CD14-positive monocyte (primary cell): ENCODE data around the gene RABEP2. TPM values are rescaled to one million over a fixed set of nuclear protein-coding genes. Genes with fewer than 3 reads are reported as not detected.
"Not testable (repeated sequence)": the region's sequence is repeated elsewhere in the genome, so short reads cannot be mapped to it uniquely, and the experiment has no call there.

Experiments used
- DNase-seq, 3 donors: peaks; one replicate each; pipeline ENCODE4 v3.0.0-alpha.2; 2011 to 2022
- H2AFZ ChIP-seq: 2 replicates; pipeline ENCODE4 v1.6.0; 2012; ENCODE audit warnings: mild to moderate bottlenecking, low read depth, low read length, inconsistent platforms; ENCODE audit not compliant: insufficient read depth, poor library complexity, severe bottlenecking
- H3K27ac ChIP-seq, 2 donors: 1 replicate in 1 of 2; 2 replicates in 1 of 2; pipeline ENCODE4 v1.5.1; 2012 to 2013; ENCODE audit warnings: low read length in 2 of 2, control low read depth in 1 of 2, inconsistent platforms in 1 of 2, low read depth in 1 of 2, mild to moderate bottlenecking in 1 of 2
- H3K27me3 ChIP-seq, 2 donors: one replicate each; pipeline versions ENCODE4 v1.6.0 to v1.6.1; 2011 to 2013; ENCODE audit warnings: low read length in 2 of 2; ENCODE audit not compliant: control insufficient read depth in 2 of 2, insufficient read depth in 2 of 2
- H3K36me3 ChIP-seq, 2 donors: replicated peaks in 1 of 2; 1 replicate in 1 of 2; 2 replicates in 1 of 2; pipeline versions ENCODE4 v1.5.1 to v1.6.1; 2012 to 2013; ENCODE audit warnings: low read length in 2 of 2, control low read depth in 1 of 2, inconsistent platforms in 1 of 2, mild to moderate bottlenecking in 1 of 2; ENCODE audit not compliant: insufficient read depth in 2 of 2, control insufficient read depth in 1 of 2
- H3K4me1 ChIP-seq, 2 donors: 1 replicate in 1 of 2; 2 replicates in 1 of 2; pipeline versions ENCODE4 v1.5.1 to v1.6.1; 2012 to 2013; ENCODE audit warnings: low read length in 2 of 2, control low read depth in 1 of 2, inconsistent platforms in 1 of 2, mild to moderate bottlenecking in 1 of 2, moderate library complexity in 1 of 2; ENCODE audit not compliant: insufficient read depth in 2 of 2, control insufficient read depth in 1 of 2
- H3K4me2 ChIP-seq: replicated peaks from 2 replicates; pipeline ENCODE3; 2012; ENCODE audit warnings: low read length, moderate library complexity, mild to moderate bottlenecking; ENCODE audit not compliant: poor library complexity, severe bottlenecking; ENCODE audit errors: extremely low read depth
- H3K4me3 ChIP-seq, 3 experiments: fragments of 200-600 bp in 1 of 3; sonication (generic) in 1 of 3; replicated peaks in 1 of 3; 1 replicate in 2 of 3; 2 replicates in 1 of 3; pipeline ENCODE4 v1.5.1; 2011 to 2013; ENCODE audit warnings: low read length in 3 of 3, mild to moderate bottlenecking in 3 of 3, control low read depth in 2 of 3, low read depth in 2 of 3, inconsistent platforms in 1 of 3, moderate library complexity in 1 of 3
- H3K79me2 ChIP-seq: 2 replicates; pipeline ENCODE4 v1.6.0; 2012; ENCODE audit warnings: mild to moderate bottlenecking, control low read depth, inconsistent platforms, low read length, moderate library complexity; ENCODE audit not compliant: insufficient read depth
- H3K9ac ChIP-seq: 2 replicates; pipeline ENCODE4 v1.6.0; 2017; ENCODE audit warnings: low read length, mild to moderate bottlenecking; ENCODE audit not compliant: insufficient read depth, poor library complexity, severe bottlenecking
- H3K9me3 ChIP-seq, 2 donors: replicated peaks in 1 of 2; 1 replicate in 1 of 2; 2 replicates in 1 of 2; pipeline versions ENCODE4 v1.5.1 to v1.6.1; 2012 to 2013; ENCODE audit warnings: low read length in 2 of 2, control low read depth in 1 of 2; ENCODE audit not compliant: control insufficient read depth in 1 of 2, insufficient read depth in 1 of 2
- H4K20me1 ChIP-seq: 2 replicates; pipeline ENCODE4 v1.6.0; 2012; ENCODE audit warnings: mild to moderate bottlenecking, low read length, control low read depth, moderate library complexity; ENCODE audit not compliant: insufficient read depth
- H3K27ac Mint-ChIP-seq, 7 donors: one replicate each; pipeline ENCODE4 v1.8.0; 2020; ENCODE audit warnings: mild to moderate bottlenecking in 7 of 7, mixed read lengths in 7 of 7, moderate library complexity in 6 of 7, inconsistent platforms in 2 of 7
- H3K27me3 Mint-ChIP-seq, 3 donors: one replicate each; pipeline ENCODE4 v1.8.0; 2021 to 2022; ENCODE audit warnings: low read depth in 3 of 3, mild to moderate bottlenecking in 3 of 3, mixed read lengths in 3 of 3, moderate library complexity in 3 of 3, inconsistent platforms in 1 of 3
- H3K36me3 Mint-ChIP-seq, 2 donors: one replicate each; pipeline ENCODE4 v1.8.0; 2020; ENCODE audit warnings: mixed read lengths in 2 of 2, inconsistent platforms in 1 of 2, mild to moderate bottlenecking in 1 of 2
- H3K4me1 Mint-ChIP-seq: one replicate; pipeline ENCODE4 v1.8.0; 2020; ENCODE audit warnings: mild to moderate bottlenecking, mixed read lengths
- H3K4me3 Mint-ChIP-seq, 2 donors: one replicate each; pipeline ENCODE4 v1.8.0; 2020; ENCODE audit warnings: mild to moderate bottlenecking in 2 of 2, mixed read lengths in 2 of 2, moderate library complexity in 1 of 2
- H3K9me3 Mint-ChIP-seq, 7 donors: one replicate each; pipeline ENCODE4 v1.8.0; 2020 to 2022; ENCODE audit warnings: mixed read lengths in 7 of 7, mild to moderate bottlenecking in 6 of 7, moderate library complexity in 6 of 7, inconsistent platforms in 2 of 7
- WGBS: methylation state at CpG from one replicate; pipeline ENCODE4 v1.1.5; 2013; ENCODE audit warnings: missing lambda C conversion rate; ENCODE audit not compliant: insufficient coverage; 5-methylcytosine and 5-hydroxymethylcytosine counted together
- intact Hi-C, 2 donors: fragments of 100-400 bp; cut with micrococcal nuclease; formaldehyde crosslinking; loops; one replicate each; pipeline versions ENCODE4 v1.15.0 to v1.15.1; 2023
- polyA plus RNA-seq, 3 donors: library from polyadenylated mRNA; depleted of rRNA in 1 of 3; unstranded in 2 of 3; stranded (reverse) in 1 of 3; fragments of 300-500 nt in 2 of 3; fragments of >200 nt in 1 of 3; fragmentation: Illumina TruSeq in 2 of 3; gene quantifications; 1 replicate in 2 of 3; 2 replicates in 1 of 3; pipeline ENCODE4 v1.2.3, GENCODE V29; 2012 to 2021
- TF ChIP-seq, protein P1 (sequence below): fragments of 200-600 bp; IDR thresholded peaks from one replicate; pipeline ENCODE4 v1.8.0; 2022; ENCODE audit warnings: antibody characterized with exemption, mild to moderate bottlenecking

Gene RABEP2
- polyA plus RNA-seq, 3 donors: 1.9 to 21.6 (median 2.5) TPM

DNA sequence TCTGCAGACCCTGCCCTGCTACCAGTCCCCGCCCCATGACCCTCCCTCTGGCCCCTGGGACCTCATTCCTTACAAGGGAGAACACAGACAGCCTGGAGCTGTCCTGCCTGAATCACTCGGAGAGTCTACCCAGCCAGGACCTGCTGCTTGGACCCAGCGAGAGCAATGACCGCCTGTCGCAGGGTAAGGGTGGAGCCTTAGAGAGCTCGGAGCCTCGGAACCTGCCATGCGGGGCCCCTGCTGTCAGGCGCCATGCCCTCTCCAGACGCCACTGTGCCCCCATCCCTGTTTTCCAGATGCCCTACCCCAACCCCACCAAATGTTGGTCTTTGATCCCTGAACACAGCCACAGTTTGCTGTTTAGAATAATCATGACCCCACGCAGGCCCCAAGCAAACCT is 55.8 kb downstream of the RABEP2 start:
- intact Hi-C loops: no loop called here
- H3K4me1 ChIP-seq: peaks cover 9 to 12% of the 10 kb centered on the region in 2 donors
- WGBS: 97% methylated on average over 11 of the region's 11 CpGs
- peaks cover 0 to 2% (median 0%) of the 10 kb centered on the region in 3 donors for H3K27me3 Mint-ChIP-seq
- peaks cover 0 to 2% (median 0%) of the 10 kb centered on the region in 7 donors for H3K9me3 Mint-ChIP-seq
- no peak overlapping the region for H3K9ac ChIP-seq
- H3K4me3 Mint-ChIP-seq: no peak overlapping the region
- peaks cover 28% of the 10 kb centered on the region for H3K79me2 ChIP-seq
- peaks cover 36% of the 10 kb centered on the region for H4K20me1 ChIP-seq
- no peak overlapping the region for H3K27ac ChIP-seq
- H3K4me3 ChIP-seq: no peak overlapping the region
- H3K27ac Mint-ChIP-seq: no peak overlapping the region
- no peak overlapping the region for H2AFZ ChIP-seq
- peaks cover 17% of the 10 kb centered on the region for H3K4me1 Mint-ChIP-seq
- H3K9me3 ChIP-seq: no peaks in the 10 kb centered on the region
- TF ChIP-seq, protein P1, sequence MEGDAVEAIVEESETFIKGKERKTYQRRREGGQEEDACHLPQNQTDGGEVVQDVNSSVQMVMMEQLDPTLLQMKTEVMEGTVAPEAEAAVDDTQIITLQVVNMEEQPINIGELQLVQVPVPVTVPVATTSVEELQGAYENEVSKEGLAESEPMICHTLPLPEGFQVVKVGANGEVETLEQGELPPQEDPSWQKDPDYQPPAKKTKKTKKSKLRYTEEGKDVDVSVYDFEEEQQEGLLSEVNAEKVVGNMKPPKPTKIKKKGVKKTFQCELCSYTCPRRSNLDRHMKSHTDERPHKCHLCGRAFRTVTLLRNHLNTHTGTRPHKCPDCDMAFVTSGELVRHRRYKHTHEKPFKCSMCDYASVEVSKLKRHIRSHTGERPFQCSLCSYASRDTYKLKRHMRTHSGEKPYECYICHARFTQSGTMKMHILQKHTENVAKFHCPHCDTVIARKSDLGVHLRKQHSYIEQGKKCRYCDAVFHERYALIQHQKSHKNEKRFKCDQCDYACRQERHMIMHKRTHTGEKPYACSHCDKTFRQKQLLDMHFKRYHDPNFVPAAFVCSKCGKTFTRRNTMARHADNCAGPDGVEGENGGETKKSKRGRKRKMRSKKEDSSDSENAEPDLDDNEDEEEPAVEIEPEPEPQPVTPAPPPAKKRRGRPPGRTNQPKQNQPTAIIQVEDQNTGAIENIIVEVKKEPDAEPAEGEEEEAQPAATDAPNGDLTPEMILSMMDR: no peak
- H3K4me2 ChIP-seq: no peak overlapping the region
- H3K36me3 Mint-ChIP-seq: peaks cover 58 to 75% of the 10 kb centered on the region in 2 donors
- H3K36me3 ChIP-seq: peaks cover 66 to 74% of the 10 kb centered on the region in 2 donors
- DNase-seq: no peak
- no peaks in the 10 kb centered on the region for H3K27me3 ChIP-seq

DNA sequence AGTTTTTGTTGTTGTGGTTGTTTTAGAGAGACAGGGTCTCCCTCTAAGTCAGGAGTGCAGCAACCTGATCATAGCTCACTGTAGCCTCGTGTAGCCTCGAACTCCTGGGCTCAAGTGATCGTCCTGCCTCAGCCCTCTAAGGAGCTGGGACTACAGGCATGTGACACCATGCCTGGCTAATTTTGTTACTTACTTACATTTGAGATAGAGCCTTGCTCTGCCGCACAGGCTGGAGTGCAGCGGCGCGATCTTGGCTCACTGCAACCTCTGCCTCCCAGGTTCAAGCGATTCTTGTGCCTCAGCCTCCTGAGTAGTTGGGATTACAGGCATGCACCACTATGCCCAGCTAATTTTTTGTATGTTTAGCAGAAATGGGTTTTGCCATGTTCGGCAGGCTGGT is 57.4 kb downstream of the RABEP2 start:
- intact Hi-C loops, DNase-seq, H3K9me3 Mint-ChIP-seq, H3K4me2 ChIP-seq, H3K4me3 ChIP-seq, H3K9ac ChIP-seq, H3K27ac Mint-ChIP-seq, H3K9me3 ChIP-seq, H2AFZ ChIP-seq, H3K27ac ChIP-seq, H3K4me3 Mint-ChIP-seq, H3K27me3 ChIP-seq, H3K27me3 Mint-ChIP-seq: not testable (repeated sequence)
- Mint-ChIP-seq H3K4me1 (peaks cover 20% of the 10 kb centered on the region), H3K36me3 (peaks cover 50 to 61% of the 10 kb centered on the region in 2 donors)
- Histone ChIP-seq H3K36me3 (peaks cover 59 to 60% of the 10 kb centered on the region in 2 donors), H3K79me2 (peaks cover 43% of the 10 kb centered on the region), H4K20me1 (peaks cover 30% of the 10 kb centered on the region), H3K4me1 (peaks cover 15 to 22% of the 10 kb centered on the region in 2 donors)
- 94% methylated on average over 8 of the region's 9 CpGs for WGBS
